Ectodermal cell (in vitro differentiated cells): ENCODE data around the gene ECE1.
"Not testable (repeated sequence)": the region's sequence is repeated elsewhere in the genome, so short reads cannot be mapped to it uniquely, and the experiment has no call there.

Experiments
- H3K27ac ChIP-seq: 2 replicates; pipeline ENCODE4 v1.7.0; 2013; ENCODE audit warnings: mild to moderate bottlenecking, low read depth, low read length; ENCODE audit not compliant: insufficient read depth, poor library complexity, severe bottlenecking
- H3K27me3 ChIP-seq: 2 replicates; pipeline ENCODE4 v1.7.0; 2013; ENCODE audit warnings: mild to moderate bottlenecking, low read length; ENCODE audit not compliant: insufficient read depth, control insufficient read depth, poor library complexity, severe bottlenecking
- H3K36me3 ChIP-seq: one replicate; pipeline ENCODE4 v1.7.0; 2013; ENCODE audit warnings: low read length; ENCODE audit not compliant: control insufficient read depth, insufficient read depth
- H3K4me1 ChIP-seq: one replicate; pipeline ENCODE4 v1.7.0; 2013; ENCODE audit warnings: low read length; ENCODE audit not compliant: control insufficient read depth, insufficient read depth
- H3K4me3 ChIP-seq: 2 replicates; pipeline ENCODE4 v1.7.0; 2013; ENCODE audit warnings: low read depth, low read length, control low read depth; ENCODE audit not compliant: insufficient read depth
- H3K9me3 ChIP-seq: 2 replicates; pipeline ENCODE4 v1.7.0; 2013; ENCODE audit warnings: mild to moderate bottlenecking, low read length, moderate library complexity; ENCODE audit not compliant: control insufficient read depth
- WGBS, 2 experiments: methylation state at CpG; one replicate each; pipeline ENCODE4 v1.1.7; 2013; ENCODE audit warnings: missing lambda C conversion rate in 2 of 2; 5-methylcytosine and 5-hydroxymethylcytosine counted together

The ECE1 gene

GRCh38 chr1:21219674-21220073 lies 70.6 kb downstream of the ECE1 start:
- Histone ChIP-seq H3K4me3 (no peak overlapping the region), H3K27ac (no peak overlapping the region), H3K9me3 (no peaks in the 10 kb centered on the region), H3K4me1 (no peaks in the 10 kb centered on the region), H3K27me3 (no peaks in the 10 kb centered on the region), H3K36me3 (peaks cover 5% of the 10 kb centered on the region)
- 96 to 97% methylated on average over 21 of the region's 21 CpGs for WGBS, 2 experiments

GRCh38 chr1:21217812-21218596 lies 72.3 kb downstream of the ECE1 start:
- H3K4me1 ChIP-seq = no peaks in the 10 kb centered on the region
- H3K9me3 ChIP-seq = no peaks in the 10 kb centered on the region
- peaks cover 3% of the 10 kb centered on the region for H3K36me3 ChIP-seq
- WGBS, 2 experiments = 77 to 83% methylated on average over 20 of the region's 20 CpGs
- H3K27me3 ChIP-seq = no peaks in the 10 kb centered on the region
- H3K4me3 ChIP-seq = no peak overlapping the region
- H3K27ac ChIP-seq = no peak overlapping the region

- H3K4me3 ChIP-seq = no peak overlapping the region
- no peaks in the 10 kb centered on the region for H3K4me1 ChIP-seq
- H3K27me3 ChIP-seq = no peaks in the 10 kb centered on the region
- 84 to 86% methylated on average over 19 of the region's 19 CpGs for WGBS, 2 experiments
- peaks cover 3% of the 10 kb centered on the region for H3K36me3 ChIP-seq
- no peaks in the 10 kb centered on the region for H3K9me3 ChIP-seq
- no peak overlapping the region for H3K27ac ChIP-seq
These were observed 73.1 kb downstream of the ECE1 start for GRCh38 chr1:21216835-21217811.

- Histone ChIP-seq H3K4me1 (no peaks in the 10 kb centered on the region), H3K27ac (no peak overlapping the region), H3K27me3 (no peaks in the 10 kb centered on the region), H3K36me3 (no peaks in the 10 kb centered on the region), H3K4me3 (no peak overlapping the region), H3K9me3 (no peaks in the 10 kb centered on the region)
- WGBS, 2 experiments = 60 to 64% methylated on average over 3 of the region's 3 CpGs
These were observed 78.1 kb downstream of the ECE1 start for GRCh38 chr1:21212126-21212525.

GRCh38 chr1:21208137-21208700 lies 82.0 kb downstream of the ECE1 start:
- 92 to 93% methylated on average over 6 of the region's 6 CpGs for WGBS, 2 experiments
- H3K27me3 ChIP-seq, H3K9me3 ChIP-seq, H3K36me3 ChIP-seq, H3K4me3 ChIP-seq, H3K4me1 ChIP-seq, H3K27ac ChIP-seq: not testable (repeated sequence)

- no peaks in the 10 kb centered on the region for H3K36me3 ChIP-seq
- H3K9me3 ChIP-seq = no peaks in the 10 kb centered on the region
- no peak overlapping the region for H3K4me3 ChIP-seq
- H3K27me3 ChIP-seq = no peaks in the 10 kb centered on the region
- no peaks in the 10 kb centered on the region for H3K4me1 ChIP-seq
- H3K27ac ChIP-seq = no peak overlapping the region
- WGBS, 2 experiments = 94 to 95% methylated on average over 2 of the region's 2 CpGs
These were observed 84.1 kb downstream of the ECE1 start for GRCh38 chr1:21206117-21206516.

- H3K27ac ChIP-seq = no peak overlapping the region
- no peak overlapping the region for H3K4me3 ChIP-seq
- no peaks in the 10 kb centered on the region for H3K4me1 ChIP-seq
- no peaks in the 10 kb centered on the region for H3K27me3 ChIP-seq
- H3K9me3 ChIP-seq = no peaks in the 10 kb centered on the region
- WGBS, 2 experiments = 93 to 95% methylated on average over 5 of the region's 5 CpGs
- no peaks in the 10 kb centered on the region for H3K36me3 ChIP-seq
These were observed 84.8 kb downstream of the ECE1 start for GRCh38 chr1:21205416-21205815.

GRCh38 chr1:21201650-21202049 lies 88.6 kb downstream of the ECE1 start:
- Histone ChIP-seq H3K27me3 (no peaks in the 10 kb centered on the region), H3K4me1 (no peaks in the 10 kb centered on the region), H3K4me3 (no peak overlapping the region), H3K9me3 (no peaks in the 10 kb centered on the region), H3K36me3 (no peaks in the 10 kb centered on the region), H3K27ac (no peak overlapping the region)
- WGBS, 2 experiments = 97% methylated on average over 3 to 4 of the region's 4 CpGs

GRCh38 chr1:21201238-21201637 lies 89.0 kb downstream of the ECE1 start:
- H3K27ac ChIP-seq, H3K4me1 ChIP-seq, H3K36me3 ChIP-seq, H3K9me3 ChIP-seq, H3K4me3 ChIP-seq, H3K27me3 ChIP-seq: not testable (repeated sequence)
- 89 to 94% methylated on average over 5 of the region's 5 CpGs for WGBS, 2 experiments

GRCh38 chr1:21200767-21201166 lies 89.5 kb downstream of the ECE1 start:
- WGBS, 2 experiments = 90 to 96% methylated on average over 6 of the region's 6 CpGs

More at GRCh38 chr1:21200767-21201166, 89.5 kb downstream of the ECE1 start:
- no peaks in the 10 kb centered on the region for H3K27me3 ChIP-seq
- no peaks in the 10 kb centered on the region for H3K9me3 ChIP-seq
- H3K36me3 ChIP-seq = no peaks in the 10 kb centered on the region
- H3K4me3 ChIP-seq = no peak overlapping the region
- H3K27ac ChIP-seq = no peak overlapping the region
- H3K4me1 ChIP-seq = no peaks in the 10 kb centered on the region
